ENCODE data around the gene CHST11.
A peak's percentile ranks its signal among the peaks of the same experiment; 100 is the strongest.
"Not testable (repeated sequence)": the region's sequence is repeated elsewhere in the genome, so short reads cannot be mapped to it uniquely, and the experiment has no call there.

Gene CHST11

GRCh38 chr12:104764225-104765091 is 307.7 kb downstream of the CHST11 start:
- DNase-seq (ENCODE audit: low read depth), result no peak

DNA sequence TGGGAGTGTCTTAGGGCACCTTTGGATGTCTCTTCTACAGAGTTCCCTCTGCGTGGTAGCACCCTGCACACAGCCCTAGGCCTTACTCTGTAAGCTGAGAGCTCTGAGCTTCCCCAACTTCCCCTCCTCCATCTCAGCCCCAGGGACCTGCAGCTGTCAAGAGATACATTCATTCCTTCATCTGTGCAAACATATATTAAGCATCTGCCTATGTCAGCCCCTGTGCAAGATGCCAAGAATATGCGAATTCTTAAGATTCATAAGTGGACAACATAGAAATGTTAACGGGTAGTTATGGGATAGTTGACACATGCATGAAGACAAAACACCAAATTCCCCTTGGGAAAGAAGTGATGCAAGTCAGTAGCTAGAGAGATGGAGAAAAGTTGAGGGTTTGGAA is 310.5 kb downstream of the CHST11 start:
- no peak for DNase-seq (ENCODE audit: low read depth)

DNA sequence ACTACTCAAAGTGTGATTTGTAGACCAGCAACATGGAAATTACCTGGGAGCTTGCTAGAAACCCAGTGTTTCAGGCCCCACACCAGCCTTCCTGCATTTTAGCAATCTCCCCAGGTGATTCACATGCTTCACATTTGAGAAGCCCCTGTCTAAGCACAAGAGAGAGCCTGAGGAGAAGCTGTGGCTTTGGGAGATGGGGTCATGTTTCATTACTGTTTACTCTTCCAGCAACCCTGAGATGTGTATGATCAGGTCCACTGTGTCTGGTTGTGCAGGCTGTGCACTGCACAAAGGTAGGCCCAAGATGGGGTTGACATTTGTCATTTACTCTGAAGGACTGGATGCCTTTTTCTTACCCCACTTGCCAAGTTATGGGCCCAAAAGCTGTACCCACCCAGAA is 311.3 kb downstream of the CHST11 start:
- DNase-seq (ENCODE audit: low read depth), result no peak

DNA sequence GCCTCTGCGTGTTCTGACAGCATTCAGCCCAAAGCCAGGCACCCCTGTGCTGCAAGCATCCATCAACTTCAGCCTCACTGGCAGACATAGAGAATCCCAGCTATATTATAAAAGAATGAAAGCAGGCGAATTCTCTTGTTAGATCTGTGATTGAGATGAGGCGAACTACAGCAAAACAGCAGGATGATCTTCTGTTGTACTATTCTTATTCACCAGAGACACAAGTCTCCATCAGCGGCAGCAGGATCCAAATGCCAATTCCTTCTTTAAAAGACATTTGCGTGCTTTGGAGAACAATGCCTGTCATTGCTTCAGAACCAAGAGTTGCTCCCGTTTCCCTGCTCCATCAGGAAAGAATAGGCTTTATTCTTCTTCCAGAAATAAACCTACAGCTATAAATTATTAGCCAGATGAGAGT is 312.4 kb downstream of the CHST11 start:
- DNase-seq (ENCODE audit: low read depth), result no peak

GRCh38 chr12:104772336-104772735 is 315.6 kb downstream of the CHST11 start:
- no peak for DNase-seq (ENCODE audit: low read depth)

DNA sequence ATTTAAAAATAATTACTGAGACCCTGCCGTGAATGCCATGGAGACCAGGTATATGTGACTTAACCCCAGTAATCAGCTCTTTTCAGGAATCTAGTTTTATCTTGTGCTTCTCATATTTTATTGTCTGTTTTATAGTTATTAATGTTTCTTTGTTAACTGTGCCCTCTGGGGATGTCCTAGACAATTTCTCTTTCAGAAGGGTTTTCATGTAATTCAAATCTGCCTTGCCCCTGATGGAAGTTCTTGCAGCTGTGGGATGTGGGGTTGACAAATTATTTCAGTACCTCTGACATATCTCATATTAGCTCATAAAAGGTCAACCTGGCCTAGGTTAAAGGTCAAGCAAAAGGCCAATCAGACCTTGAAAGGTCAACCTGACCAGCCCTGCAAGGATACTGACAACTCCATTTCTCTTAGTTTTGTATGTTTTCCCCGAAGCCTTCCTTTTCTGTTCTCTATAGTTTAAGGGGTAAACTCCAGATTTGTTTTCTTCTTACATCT is 319.0 kb downstream of the CHST11 start:
- no peak for DNase-seq (ENCODE audit: low read depth)

DNA sequence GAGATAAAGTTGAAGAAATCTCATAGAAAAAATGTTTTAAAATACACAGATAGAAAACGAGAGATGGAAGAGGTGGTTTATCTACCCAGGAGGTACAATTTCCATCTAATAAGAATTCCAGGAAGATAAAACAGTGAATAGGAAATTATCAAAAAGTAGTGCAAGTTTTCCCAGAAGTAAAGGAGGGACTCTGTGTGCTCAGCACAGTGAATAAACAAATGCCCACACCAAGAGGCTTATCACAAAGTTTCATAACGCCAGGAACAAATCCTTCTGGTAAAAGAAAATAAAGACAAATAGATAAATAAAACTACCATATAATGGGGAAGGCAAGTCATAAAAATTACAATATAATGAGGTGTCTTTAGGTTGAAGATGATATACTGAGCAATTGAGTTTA is 322.4 kb downstream of the CHST11 start:
- no peak for DNase-seq (ENCODE audit: low read depth)

- no peak for DNase-seq (ENCODE audit: low read depth)
These were observed 325.5 kb downstream of the CHST11 start for GRCh38 chr12:104782296-104782695.

GRCh38 chr12:104784592-104784991 is 327.8 kb downstream of the CHST11 start:
- DNase-seq (ENCODE audit: low read depth), result peak; percentile 16

DNA sequence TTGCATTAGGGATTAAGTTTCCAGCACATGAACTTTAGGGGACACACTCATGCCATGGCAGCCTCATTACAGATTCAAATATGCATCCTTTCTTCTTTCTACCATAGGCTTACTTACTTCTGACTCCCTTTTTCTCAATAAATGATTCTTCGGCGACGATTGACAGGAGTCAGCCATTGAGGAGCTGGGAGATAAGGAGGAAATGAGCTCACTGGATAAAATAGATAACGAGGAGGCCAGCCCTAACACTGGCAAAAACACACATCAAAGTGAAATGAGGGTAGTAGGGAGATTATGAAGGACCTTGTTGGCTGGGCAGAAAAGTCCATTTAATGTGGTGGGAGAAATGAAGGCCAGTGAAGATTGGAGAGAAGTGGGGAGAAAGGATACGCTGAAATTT is 329.1 kb downstream of the CHST11 start:
- no peak for DNase-seq (ENCODE audit: low read depth)

- DNase-seq (ENCODE audit: low read depth), result no peak
These were observed 329.6 kb downstream of the CHST11 start for GRCh38 chr12:104786352-104786751.

DNA sequence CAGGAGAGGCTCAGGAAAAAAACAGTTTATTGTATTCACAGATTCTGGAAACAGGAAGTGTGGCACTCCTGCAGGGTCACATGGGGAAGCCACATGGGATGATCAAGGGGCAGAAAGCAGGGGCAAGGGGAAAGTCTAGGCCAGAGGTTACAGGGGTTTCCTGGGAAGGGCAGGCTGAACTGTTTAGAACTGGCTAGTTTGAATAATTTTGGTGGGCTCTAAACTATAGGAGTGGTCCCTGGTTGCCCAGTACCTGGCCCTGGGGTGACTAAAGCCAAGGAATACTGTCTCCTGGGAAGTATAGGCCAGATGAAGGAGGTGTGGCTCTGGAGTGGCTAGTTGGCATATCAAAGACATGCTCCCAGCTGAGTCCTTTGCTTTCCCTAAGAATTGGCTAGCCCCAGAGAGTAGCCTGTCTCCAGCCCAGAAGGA is 332.1 kb downstream of the CHST11 start:
- DNase-seq (ENCODE audit: low read depth), result no peak

- no peak for DNase-seq (ENCODE audit: low read depth)
These were observed 333.8 kb downstream of the CHST11 start for GRCh38 chr12:104790296-104791125.

DNA sequence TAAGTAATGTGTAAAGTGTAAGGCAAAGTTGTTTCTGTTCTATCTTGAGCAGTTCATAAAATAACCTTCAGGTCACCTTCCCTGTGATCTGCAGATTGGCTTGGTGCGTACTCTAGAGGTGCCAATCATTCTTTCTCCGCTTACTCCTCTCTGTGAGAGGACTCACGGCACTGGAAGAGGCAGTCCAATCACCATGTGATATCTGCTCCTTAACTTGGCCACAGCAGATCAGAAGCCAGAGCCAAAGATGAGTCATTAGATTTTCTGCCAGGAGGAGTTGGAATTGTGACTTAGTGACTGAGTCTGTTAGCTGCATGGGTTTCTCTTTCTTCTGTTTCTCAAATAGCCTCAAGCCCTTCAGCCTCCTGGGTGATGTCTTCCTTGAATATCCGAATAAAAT is 335.8 kb downstream of the CHST11 start:
- peak; percentile 87 for DNase-seq (ENCODE audit: low read depth)

DNA sequence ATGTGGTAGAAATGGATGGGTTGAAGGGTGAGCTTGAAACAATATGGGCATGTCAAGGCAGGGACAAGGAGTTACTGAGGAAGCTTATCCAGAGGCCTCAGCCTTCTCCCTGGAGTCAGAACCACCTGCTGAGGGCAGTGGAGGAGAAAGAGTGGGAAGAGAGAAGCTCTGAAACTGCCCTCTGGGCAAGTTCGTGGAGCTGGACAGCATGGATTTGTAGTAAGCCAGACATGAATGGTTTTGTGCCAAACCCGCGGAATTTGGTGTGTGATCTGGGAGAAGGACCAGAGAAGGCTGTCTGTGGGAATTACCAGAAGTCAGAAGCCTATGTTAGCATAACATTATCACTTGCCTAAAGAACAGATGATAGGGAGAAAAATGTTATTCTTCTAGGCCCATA is 336.5 kb downstream of the CHST11 start:
- peak; percentile 89 for DNase-seq (ENCODE audit: low read depth)

DNA sequence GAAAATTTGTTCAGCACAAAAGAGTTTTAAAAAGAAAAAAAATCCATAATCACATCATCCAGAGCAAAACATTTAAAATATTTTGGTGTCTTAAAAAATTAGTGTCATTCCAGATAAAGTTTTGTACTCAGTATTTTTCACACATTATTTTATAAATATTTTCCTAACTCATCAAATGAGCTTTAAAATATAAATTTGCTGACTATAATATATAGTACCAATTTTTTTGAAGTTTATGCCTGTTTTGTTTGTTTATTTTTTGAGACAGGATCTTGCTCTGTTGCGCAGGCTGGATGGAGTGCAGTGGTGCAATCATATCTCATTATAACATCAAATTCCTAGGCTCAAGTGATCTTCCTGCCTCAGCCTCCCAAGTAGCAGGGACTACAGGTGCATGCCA is 337.2 kb downstream of the CHST11 start:
- DNase-seq (ENCODE audit: low read depth), result no peak

DNA sequence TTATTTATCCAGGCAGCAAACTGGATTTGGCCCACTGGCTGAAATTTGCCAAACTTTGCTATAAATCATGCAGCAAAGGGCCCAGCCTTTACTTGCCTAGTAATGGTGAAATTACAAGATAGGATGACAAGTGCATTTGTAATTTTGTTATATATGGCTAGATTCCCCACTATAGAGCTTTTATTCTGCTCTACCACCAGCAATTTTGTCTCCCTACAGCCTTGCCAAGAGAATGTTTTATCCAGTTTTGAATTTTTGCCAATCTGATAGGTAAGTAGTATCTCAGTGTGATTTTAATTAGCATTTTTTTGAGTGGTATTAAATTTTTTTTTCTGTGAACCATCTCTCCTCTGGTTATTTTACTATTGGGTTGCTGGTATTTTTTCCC is 339.7 kb downstream of the CHST11 start:
- DNase-seq (ENCODE audit: low read depth), result no peak

DNA sequence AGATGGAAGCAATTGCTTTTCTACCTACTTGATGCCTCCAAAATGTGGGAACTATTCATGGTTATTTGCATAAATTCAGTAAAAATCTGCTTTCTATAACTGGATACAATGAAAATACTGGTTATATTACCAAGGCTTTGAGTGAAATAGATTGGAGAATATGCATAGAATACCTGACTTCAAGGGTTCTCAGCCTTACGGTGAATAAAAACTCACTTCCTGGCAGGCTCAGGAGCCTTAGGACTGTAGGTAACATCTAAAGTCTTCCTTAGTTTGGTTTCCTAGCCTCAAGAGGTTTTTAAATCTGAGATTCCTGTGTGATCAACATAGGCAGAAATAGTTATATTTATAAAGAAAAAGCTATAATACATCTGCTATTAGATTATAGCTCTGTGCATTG is 342.7 kb downstream of the CHST11 start:
- DNase-seq (ENCODE audit: low read depth), result no peak

DNA sequence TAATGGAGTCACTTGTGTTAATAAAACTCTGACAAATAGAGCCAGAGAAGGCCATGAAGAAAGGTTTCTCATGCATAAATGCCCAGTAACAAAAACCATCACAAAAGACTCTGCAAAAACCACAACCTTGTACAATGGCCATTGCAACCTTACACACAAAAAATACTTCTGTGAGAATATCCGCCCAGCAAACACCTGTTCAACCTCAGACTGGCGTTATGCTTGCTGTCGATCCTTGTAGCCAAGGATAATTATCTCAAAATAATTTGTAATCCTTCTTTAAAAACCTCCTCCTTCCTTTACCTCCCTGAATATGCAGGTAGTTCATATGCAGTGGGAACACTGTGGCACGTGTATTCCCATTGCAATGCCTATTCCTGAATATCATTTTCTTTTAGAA is 344.3 kb downstream of the CHST11 start:
- DNase-seq (ENCODE audit: low read depth), result no peak

DNA sequence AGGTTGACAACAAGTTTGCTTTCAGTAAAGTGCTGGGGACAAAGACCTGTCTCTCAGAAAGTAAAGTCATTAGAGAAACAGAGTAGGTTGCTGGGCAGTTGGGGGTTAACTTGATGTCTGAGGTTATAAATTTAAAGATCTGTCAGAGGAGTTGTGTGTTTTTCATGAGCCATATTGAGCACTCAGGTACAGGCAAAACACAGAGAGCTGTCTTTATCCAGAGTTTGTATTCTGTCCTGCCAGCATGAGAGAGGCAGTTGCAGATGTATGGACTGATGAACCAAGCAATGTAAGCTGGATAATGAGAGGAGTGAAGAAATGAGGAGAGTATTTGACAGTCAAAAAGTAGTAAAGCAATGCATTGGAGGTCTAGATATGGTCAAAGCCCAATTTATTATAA is 344.7 kb downstream of the CHST11 start:
- no peak for DNase-seq (ENCODE audit: low read depth)

GRCh38 chr12:104802208-104802607 is 345.5 kb downstream of the CHST11 start:
- DNase-seq (ENCODE audit: low read depth), result no peak

GRCh38 chr12:104805186-104805585 is 348.4 kb downstream of the CHST11 start:
- peak; percentile 20 for DNase-seq (ENCODE audit: low read depth)

DNA sequence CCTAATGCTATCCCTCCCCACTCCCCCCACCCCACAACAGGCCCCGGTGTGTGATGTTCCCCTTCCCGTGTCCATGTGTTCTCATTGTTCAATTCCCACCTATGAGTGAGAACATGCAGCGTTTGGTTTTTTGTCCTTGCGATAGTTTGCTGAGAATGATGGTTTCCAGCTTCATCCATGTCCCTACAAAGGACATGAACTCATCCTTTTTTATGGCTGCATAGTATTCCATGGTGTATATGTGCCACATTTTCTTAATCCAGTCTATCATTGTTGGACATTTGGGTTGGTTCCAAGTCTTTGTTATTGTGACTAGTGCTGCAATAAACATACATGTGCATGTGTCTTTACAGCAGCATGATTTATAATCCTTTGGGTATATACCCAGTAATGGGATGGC is 349.4 kb downstream of the CHST11 start:
- DNase-seq (ENCODE audit: low read depth), result not testable (repeated sequence)

Data from fibroblast of gingiva (primary cell).